ENCODE results near the gene PRKN.

- no peak for TF ChIP-seq ZBTB11 (tag by site-specific recombination; conservative IDR thresholded peaks at IDR 0.05; ENCODE audit: low read depth)
- no peak for TF ChIP-seq CTCF (tag by site-specific recombination; IDR thresholded peaks at IDR 0.05)
- TF ChIP-seq ZNF280D (tag by site-specific recombination; IDR thresholded peaks at IDR 0.05) = no peak
- TF ChIP-seq ZSCAN23 (tag by site-specific recombination; IDR thresholded peaks at IDR 0.05) = no peak
- no peak for TF ChIP-seq ZNF529 (tag by site-specific recombination; IDR thresholded peaks at IDR 0.05; ENCODE audit: insufficient replicate concordance)
- no peak for TF ChIP-seq ZNF10 (tag by site-specific recombination; IDR thresholded peaks at IDR 0.05)
- no peak for TF ChIP-seq ZNF654 (tag by site-specific recombination; IDR thresholded peaks at IDR 0.05; ENCODE audit: low read depth)
These were observed 1125.2 kb downstream of the PRKN start for GRCh38 chr6:161602359-161602758.
